ENCODE data around the gene DNAH1.

The DNAH1 gene

GRCh38 chr3:52437326-52438103 is 121.4 kb downstream of the DNAH1 start:
- no peak for DNase-seq

GRCh38 chr3:52438104-52438376 is 121.9 kb downstream of the DNAH1 start:
- no peak for DNase-seq

- no peak for DNase-seq
These were observed 122.7 kb downstream of the DNAH1 start for GRCh38 chr3:52438579-52439425.

- DNase-seq, result no peak
These were observed 123.5 kb downstream of the DNAH1 start for GRCh38 chr3:52439426-52440248.

GRCh38 chr3:52440249-52440551 is 124.1 kb downstream of the DNAH1 start:
- no peak for DNase-seq

GRCh38 chr3:52440671-52441070 is 124.6 kb downstream of the DNAH1 start:
- DNase-seq, result no peak

- DNase-seq, result no peak
These were observed 125.1 kb downstream of the DNAH1 start for GRCh38 chr3:52441091-52441771.

- DNase-seq, result no peak
These were observed 125.7 kb downstream of the DNAH1 start for GRCh38 chr3:52441772-52442332.

- no peak for DNase-seq
These were observed 126.5 kb downstream of the DNAH1 start for GRCh38 chr3:52442409-52443267.

- no peak for DNase-seq
These were observed 127.1 kb downstream of the DNAH1 start for GRCh38 chr3:52443268-52443610.

GRCh38 chr3:52443791-52444687 is 127.9 kb downstream of the DNAH1 start:
- DNase-seq, result no peak

- peak; percentile 59 for DNase-seq
These were observed 129.0 kb downstream of the DNAH1 start, which contains the start of gene SEMA3G for GRCh38 chr3:52444860-52445793. SEMA3G (minus strand) TSS chr3:52445103; CDS start chr3:52445027, 76 bp downstream.

- DNase-seq, result no peak
These were observed 129.9 kb downstream of the DNAH1 start for GRCh38 chr3:52446042-52446441.

GRCh38 chr3:52446631-52447511 is 130.8 kb downstream of the DNAH1 start:
- DNase-seq, result peak; percentile 58

GRCh38 chr3:52447512-52448355 is 131.6 kb downstream of the DNAH1 start:
- DNase-seq, result no peak

Measured in central memory CD4-positive, alpha-beta T cell (primary cell).